ENCODE results near the gene RBM33. TPM values are rescaled to one million over a fixed set of nuclear protein-coding genes. Genes with fewer than 3 reads are reported as not detected.

The RBM33 gene
- total and polyA plus RNA-seq, 7 donors = 11.6 to 49.3 (median 40.4) TPM

GRCh38 chr7:155761162-155761561 lies 116.7 kb downstream of the RBM33 start:
- no peak for DNase-seq
- Histone ChIP-seq H3K9me3 (no peaks in the 10 kb centered on the region), H3K4me1 (peaks cover 13% of the 10 kb centered on the region), H3K27me3 (ENCODE audit: insufficient read depth in 3 of 3, low read length in 2 of 3) (no peaks in the 10 kb centered on the region), H3K27ac (no peak overlapping the region), H3K4me3 (no peak overlapping the region), H3K36me3 (ENCODE audit: insufficient read depth in 1 of 2, low read depth in 1 of 2) (peaks cover 0 to 26% of the 10 kb centered on the region in 2 donors)
- intact Hi-C loops (cut with DNase I) = no loop called here
- WGBS, 3 donors = 94 to 97% (median 95%) methylated on average over 5 of the region's 5 CpGs
- TF ChIP-seq, protein P1, sequence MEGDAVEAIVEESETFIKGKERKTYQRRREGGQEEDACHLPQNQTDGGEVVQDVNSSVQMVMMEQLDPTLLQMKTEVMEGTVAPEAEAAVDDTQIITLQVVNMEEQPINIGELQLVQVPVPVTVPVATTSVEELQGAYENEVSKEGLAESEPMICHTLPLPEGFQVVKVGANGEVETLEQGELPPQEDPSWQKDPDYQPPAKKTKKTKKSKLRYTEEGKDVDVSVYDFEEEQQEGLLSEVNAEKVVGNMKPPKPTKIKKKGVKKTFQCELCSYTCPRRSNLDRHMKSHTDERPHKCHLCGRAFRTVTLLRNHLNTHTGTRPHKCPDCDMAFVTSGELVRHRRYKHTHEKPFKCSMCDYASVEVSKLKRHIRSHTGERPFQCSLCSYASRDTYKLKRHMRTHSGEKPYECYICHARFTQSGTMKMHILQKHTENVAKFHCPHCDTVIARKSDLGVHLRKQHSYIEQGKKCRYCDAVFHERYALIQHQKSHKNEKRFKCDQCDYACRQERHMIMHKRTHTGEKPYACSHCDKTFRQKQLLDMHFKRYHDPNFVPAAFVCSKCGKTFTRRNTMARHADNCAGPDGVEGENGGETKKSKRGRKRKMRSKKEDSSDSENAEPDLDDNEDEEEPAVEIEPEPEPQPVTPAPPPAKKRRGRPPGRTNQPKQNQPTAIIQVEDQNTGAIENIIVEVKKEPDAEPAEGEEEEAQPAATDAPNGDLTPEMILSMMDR (IDR thresholded peaks at IDR 0.05) = no peak
- ATAC-seq = no peak

DNA sequence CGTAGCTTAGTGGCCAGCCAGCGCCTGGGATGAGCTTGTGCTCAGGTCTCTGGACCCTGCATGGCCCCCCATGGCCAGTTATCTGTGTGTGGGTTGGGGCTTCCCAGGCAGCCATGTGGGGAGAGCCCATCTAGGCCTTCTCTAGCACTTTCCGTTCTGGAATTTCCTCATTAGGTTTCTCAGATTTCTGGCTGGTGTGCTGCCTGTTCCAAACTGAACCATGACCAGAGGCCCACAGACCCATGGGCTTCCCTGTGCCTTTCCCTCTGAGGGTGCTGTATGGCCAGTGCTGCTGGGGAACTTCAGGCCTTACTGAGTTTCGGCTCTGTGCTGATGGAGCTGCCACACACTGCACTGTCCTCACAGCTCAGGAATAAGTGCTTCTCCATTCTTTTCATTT lies 117.6 kb downstream of the RBM33 start:
- WGBS, 3 donors = 75 to 85% (median 77%) methylated on average over 4 of the region's 4 CpGs
- Histone ChIP-seq H3K4me1 (peaks cover 13% of the 10 kb centered on the region), H3K36me3 (ENCODE audit: insufficient read depth in 1 of 2, low read depth in 1 of 2) (peaks cover 0 to 34% of the 10 kb centered on the region in 2 donors), H3K9me3 (no peaks in the 10 kb centered on the region), H3K27ac (no peak overlapping the region), H3K27me3 (ENCODE audit: insufficient read depth in 3 of 3, low read length in 2 of 3) (no peaks in the 10 kb centered on the region), H3K4me3 (no peak overlapping the region)
- DNase-seq = no peak
- intact Hi-C loops (cut with DNase I) = no loop called here
- ATAC-seq = peak in 1 of 4 donors; percentile 41
- TF ChIP-seq, protein P1 (IDR thresholded peaks at IDR 0.05) = no peak

DNA sequence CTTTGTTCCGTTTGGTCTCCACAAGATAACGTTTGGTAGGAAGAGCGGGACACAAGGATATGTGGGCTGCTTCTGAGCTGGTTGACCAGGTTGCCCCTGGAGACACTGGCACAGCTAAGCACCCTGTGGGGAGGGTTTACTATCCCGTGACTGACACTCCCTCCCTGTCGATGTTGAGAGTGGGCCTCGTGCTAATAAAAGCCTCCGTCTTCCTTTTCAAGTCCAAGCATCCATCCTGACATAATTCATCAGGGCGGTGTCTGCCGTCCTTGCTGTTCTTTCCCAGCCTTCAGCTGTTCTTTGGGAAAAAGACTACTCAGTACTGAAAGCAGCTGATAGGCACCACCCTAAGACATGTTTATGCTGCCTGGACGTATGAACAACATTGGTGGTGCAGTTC lies 118.2 kb downstream of the RBM33 start:
- no peak overlapping the region for H3K4me3 ChIP-seq
- peaks cover 13% of the 10 kb centered on the region for H3K4me1 ChIP-seq
- ATAC-seq = peak in 3 of 4 donors; percentile 57 to 85 (median 73)
- intact Hi-C loops (cut with DNase I) = no loop called here
- H3K9me3 ChIP-seq = no peaks in the 10 kb centered on the region
- no peak for DNase-seq
- H3K36me3 ChIP-seq (ENCODE audit: insufficient read depth in 1 of 2, low read depth in 1 of 2) = peaks cover 0 to 41% of the 10 kb centered on the region in 2 donors
- H3K27ac ChIP-seq = peak overlapping the region; percentile 24
- TF ChIP-seq, protein P1 (IDR thresholded peaks at IDR 0.05) = no peak
- WGBS, 3 donors = 35 to 53% (median 39%) methylated on average over 10 of the region's 10 CpGs
- H3K27me3 ChIP-seq (ENCODE audit: insufficient read depth in 3 of 3, low read length in 2 of 3) = no peaks in the 10 kb centered on the region

DNA sequence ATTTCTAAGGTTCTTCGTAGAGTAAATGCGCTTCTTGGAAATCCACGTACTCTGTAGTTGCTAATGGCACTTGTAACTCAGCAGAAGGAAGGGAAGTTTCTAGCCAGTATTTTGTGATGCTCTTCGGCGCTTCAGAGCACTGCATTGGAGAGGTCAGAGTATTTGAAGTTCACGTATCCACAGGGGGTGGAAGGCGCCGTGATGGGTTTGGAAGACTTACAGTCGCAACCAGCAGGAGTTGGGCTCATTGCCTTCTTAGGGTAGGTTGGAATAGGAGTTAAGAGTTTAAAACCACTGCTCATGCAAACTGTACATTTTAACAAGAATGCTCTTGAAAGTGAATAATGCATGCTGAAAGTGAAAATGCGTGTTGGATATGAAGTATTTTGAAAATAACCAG lies 118.7 kb downstream of the RBM33 start:
- Histone ChIP-seq H3K4me1 (peaks cover 13% of the 10 kb centered on the region), H3K36me3 (ENCODE audit: insufficient read depth in 1 of 2, low read depth in 1 of 2) (peaks cover 0 to 45% of the 10 kb centered on the region in 2 donors), H3K27ac (peak overlapping the region; percentile 24), H3K27me3 (ENCODE audit: insufficient read depth in 3 of 3, low read length in 2 of 3) (no peaks in the 10 kb centered on the region), H3K9me3 (no peaks in the 10 kb centered on the region), H3K4me3 (no peak overlapping the region)
- 89 to 97% (median 92%) methylated on average over 10 of the region's 10 CpGs for WGBS, 3 donors
- ATAC-seq = no peak
- TF ChIP-seq, protein P1 (IDR thresholded peaks at IDR 0.05) = no peak
- intact Hi-C loops (cut with DNase I) = no loop called here
- DNase-seq = no peak
